ENCODE data around the gene CEP126. TPM values are rescaled to one million over a fixed set of nuclear protein-coding genes. Genes with fewer than 3 reads are reported as not detected.

Gene CEP126
- total and polyA plus RNA-seq, 4 donors, result 1.7 to 12.5 (median 7.5) TPM

DNA sequence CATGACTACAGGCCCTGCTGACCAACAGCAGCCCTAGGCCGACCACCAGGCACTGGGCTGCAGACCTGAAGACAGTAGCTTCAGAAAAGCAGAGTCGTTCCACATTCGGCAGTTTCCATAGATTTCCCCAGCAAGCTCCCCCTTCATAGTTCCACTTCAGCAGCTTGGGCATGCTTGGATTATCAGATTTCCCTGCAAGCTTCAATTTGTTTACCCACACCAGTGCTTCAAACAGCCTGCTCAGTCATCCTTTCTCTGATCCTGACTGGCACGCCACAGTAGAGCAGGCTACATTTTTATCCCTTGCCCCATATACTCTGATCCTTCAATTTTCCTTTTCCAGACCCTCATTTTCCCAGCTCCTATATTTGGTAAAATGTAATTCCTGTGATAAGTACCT, 81.3 kb downstream of the CEP126 start:
- DNase-seq (no peak), ATAC-seq (ENCODE audit: insufficient read depth, low FRiP score) (no peak)
- Histone ChIP-seq H3K36me3 (ENCODE audit: control insufficient read depth in 4 of 4, insufficient read depth in 4 of 4, low read length in 4 of 4) (peaks cover 0 to 5% (median 0%) of the 10 kb centered on the region in 4 donors), H3K4me1 (ENCODE audit: control insufficient read depth in 5 of 5, insufficient read depth in 5 of 5, low read length in 5 of 5) (no peaks in the 10 kb centered on the region), H3K4me3 (no peak overlapping the region), H3K9me3 (ENCODE audit: control insufficient read depth in 4 of 4, insufficient read depth in 3 of 4, low read length in 3 of 4) (no peaks in the 10 kb centered on the region), H3K27me3 (ENCODE audit: control insufficient read depth in 3 of 3, insufficient read depth in 3 of 3, low read length in 2 of 3) (no peaks in the 10 kb centered on the region), H3K9ac (ENCODE audit: insufficient read depth in 1 of 2, low read length in 2 of 2) (no peak overlapping the region), H3K27ac (ENCODE audit: low read depth in 1 of 2, low read length in 1 of 2) (no peak overlapping the region)
- TF ChIP-seq, protein P1, sequence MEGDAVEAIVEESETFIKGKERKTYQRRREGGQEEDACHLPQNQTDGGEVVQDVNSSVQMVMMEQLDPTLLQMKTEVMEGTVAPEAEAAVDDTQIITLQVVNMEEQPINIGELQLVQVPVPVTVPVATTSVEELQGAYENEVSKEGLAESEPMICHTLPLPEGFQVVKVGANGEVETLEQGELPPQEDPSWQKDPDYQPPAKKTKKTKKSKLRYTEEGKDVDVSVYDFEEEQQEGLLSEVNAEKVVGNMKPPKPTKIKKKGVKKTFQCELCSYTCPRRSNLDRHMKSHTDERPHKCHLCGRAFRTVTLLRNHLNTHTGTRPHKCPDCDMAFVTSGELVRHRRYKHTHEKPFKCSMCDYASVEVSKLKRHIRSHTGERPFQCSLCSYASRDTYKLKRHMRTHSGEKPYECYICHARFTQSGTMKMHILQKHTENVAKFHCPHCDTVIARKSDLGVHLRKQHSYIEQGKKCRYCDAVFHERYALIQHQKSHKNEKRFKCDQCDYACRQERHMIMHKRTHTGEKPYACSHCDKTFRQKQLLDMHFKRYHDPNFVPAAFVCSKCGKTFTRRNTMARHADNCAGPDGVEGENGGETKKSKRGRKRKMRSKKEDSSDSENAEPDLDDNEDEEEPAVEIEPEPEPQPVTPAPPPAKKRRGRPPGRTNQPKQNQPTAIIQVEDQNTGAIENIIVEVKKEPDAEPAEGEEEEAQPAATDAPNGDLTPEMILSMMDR (IDR thresholded peaks at IDR 0.05; ENCODE audit: control extremely low read depth, extremely low read depth), result no peak
- WGBS, 2 donors, result 91 to 93% methylated on average over 4 of the region's 4 CpGs

DNA sequence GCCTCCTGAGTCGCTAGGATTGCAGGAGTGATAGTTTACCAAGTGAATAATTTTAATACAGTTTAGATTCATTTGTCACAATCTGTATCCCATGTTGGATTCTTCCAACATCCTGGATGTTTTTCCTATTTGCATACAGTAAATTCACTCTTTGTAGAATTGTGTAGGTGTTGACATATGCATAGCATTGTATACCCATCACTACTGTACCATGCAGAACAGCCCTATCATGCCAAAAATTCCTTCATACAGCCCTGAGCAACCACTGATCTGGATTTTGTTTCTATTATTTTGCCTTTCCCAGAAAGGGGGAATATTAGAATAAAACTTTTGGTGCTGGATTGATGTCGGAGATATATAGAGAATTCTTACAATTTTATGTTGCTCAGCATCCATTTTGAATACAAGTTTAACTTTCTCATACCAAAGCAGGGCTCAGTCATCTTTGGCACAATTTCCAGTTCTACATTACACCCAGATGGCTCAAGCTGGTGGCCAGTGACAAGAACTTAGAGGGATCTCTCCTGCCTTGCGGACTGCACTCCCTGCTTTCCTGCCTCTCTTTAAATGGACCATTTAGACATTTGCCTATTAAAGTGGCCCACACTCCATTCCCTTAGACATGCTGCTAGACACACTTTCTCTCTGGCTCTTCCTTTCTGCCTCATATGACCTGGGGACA, 87.0 kb downstream of the CEP126 start:
- DNase-seq (no peak), ATAC-seq (ENCODE audit: insufficient read depth, low FRiP score) (no peak)
- Histone ChIP-seq H3K9ac (ENCODE audit: insufficient read depth in 1 of 2, low read length in 2 of 2) (no peak overlapping the region), H3K27me3 (ENCODE audit: control insufficient read depth in 3 of 3, insufficient read depth in 3 of 3, low read length in 2 of 3) (no peaks in the 10 kb centered on the region), H3K4me1 (ENCODE audit: control insufficient read depth in 5 of 5, insufficient read depth in 5 of 5, low read length in 5 of 5) (peaks cover 0 to 6% (median 0%) of the 10 kb centered on the region in 5 donors), H3K36me3 (ENCODE audit: control insufficient read depth in 4 of 4, insufficient read depth in 4 of 4, low read length in 4 of 4) (peaks cover 0 to 5% (median 0%) of the 10 kb centered on the region in 4 donors), H3K9me3 (ENCODE audit: control insufficient read depth in 4 of 4, insufficient read depth in 3 of 4, low read length in 3 of 4) (no peaks in the 10 kb centered on the region), H3K4me3 (no peak overlapping the region), H3K27ac (ENCODE audit: low read depth in 1 of 2, low read length in 1 of 2) (no peak overlapping the region)
- TF ChIP-seq, protein P1 (IDR thresholded peaks at IDR 0.05; ENCODE audit: control extremely low read depth, extremely low read depth), result no peak
- WGBS, 2 donors, result 94% methylated on average over 3 of the region's 3 CpGs

DNA sequence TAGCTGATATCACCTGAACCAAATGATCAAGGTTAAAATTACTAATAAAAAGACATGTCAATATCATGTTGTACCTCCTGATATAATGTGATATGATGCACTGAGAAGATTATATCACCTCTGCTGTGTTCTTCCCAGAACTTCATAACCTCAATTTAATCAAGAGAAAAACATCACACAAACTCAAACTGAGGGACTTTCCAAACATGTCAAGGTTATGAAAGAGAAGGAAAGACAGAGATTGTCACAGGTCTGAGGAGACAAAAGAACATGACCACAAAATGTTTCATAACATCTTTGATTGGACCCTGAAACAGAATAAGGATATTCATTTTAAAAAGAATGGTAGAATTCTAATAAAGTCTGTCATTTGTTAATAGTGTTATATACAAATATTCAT, 89.4 kb downstream of the CEP126 start:
- H3K9me3 ChIP-seq (ENCODE audit: control insufficient read depth in 4 of 4, insufficient read depth in 3 of 4, low read length in 3 of 4), result no peaks in the 10 kb centered on the region
- no peak for DNase-seq
- peaks cover 0 to 16% (median 4%) of the 10 kb centered on the region in 5 donors for H3K4me1 ChIP-seq (ENCODE audit: control insufficient read depth in 5 of 5, insufficient read depth in 5 of 5, low read length in 5 of 5)
- H3K27me3 ChIP-seq (ENCODE audit: control insufficient read depth in 3 of 3, insufficient read depth in 3 of 3, low read length in 2 of 3), result no peaks in the 10 kb centered on the region
- no peak overlapping the region for H3K4me3 ChIP-seq
- TF ChIP-seq, protein P1 (IDR thresholded peaks at IDR 0.05; ENCODE audit: control extremely low read depth, extremely low read depth), result no peak
- no peak overlapping the region for H3K9ac ChIP-seq (ENCODE audit: insufficient read depth in 1 of 2, low read length in 2 of 2)
- no peak for ATAC-seq (ENCODE audit: insufficient read depth, low FRiP score)
- H3K27ac ChIP-seq (ENCODE audit: low read depth in 1 of 2, low read length in 1 of 2), result no peak overlapping the region
- H3K36me3 ChIP-seq (ENCODE audit: control insufficient read depth in 4 of 4, insufficient read depth in 4 of 4, low read length in 4 of 4), result no peaks in the 10 kb centered on the region

DNA sequence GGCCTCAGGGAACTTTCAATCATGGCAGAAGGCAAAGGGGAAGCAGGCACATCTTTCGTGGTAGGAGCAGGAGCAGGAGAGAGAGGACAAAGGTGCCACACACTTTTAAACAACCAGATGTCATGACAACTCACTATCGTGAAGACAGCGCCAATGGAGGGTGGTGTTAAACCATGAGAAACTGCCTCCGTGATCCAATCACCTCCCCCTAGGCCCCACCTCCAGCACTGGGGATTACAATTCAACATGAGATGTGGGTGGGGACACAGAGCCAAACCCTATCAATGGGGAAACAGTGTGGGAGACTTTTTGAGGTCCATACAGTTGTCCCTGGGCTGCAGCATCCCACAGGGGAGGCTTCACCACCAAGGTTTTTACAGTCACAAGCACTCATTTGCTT, 90.5 kb downstream of the CEP126 start:
- Histone ChIP-seq H3K27ac (ENCODE audit: low read depth in 1 of 2, low read length in 1 of 2) (no peak overlapping the region), H3K36me3 (ENCODE audit: control insufficient read depth in 4 of 4, insufficient read depth in 4 of 4, low read length in 4 of 4) (no peaks in the 10 kb centered on the region), H3K27me3 (ENCODE audit: control insufficient read depth in 3 of 3, insufficient read depth in 3 of 3, low read length in 2 of 3) (no peaks in the 10 kb centered on the region), H3K9me3 (ENCODE audit: control insufficient read depth in 4 of 4, insufficient read depth in 3 of 4, low read length in 3 of 4) (no peaks in the 10 kb centered on the region), H3K9ac (ENCODE audit: insufficient read depth in 1 of 2, low read length in 2 of 2) (no peak overlapping the region), H3K4me3 (no peak overlapping the region), H3K4me1 (ENCODE audit: control insufficient read depth in 5 of 5, insufficient read depth in 5 of 5, low read length in 5 of 5) (peaks cover 0 to 16% (median 4%) of the 10 kb centered on the region in 5 donors)
- TF ChIP-seq, protein P1 (IDR thresholded peaks at IDR 0.05; ENCODE audit: control extremely low read depth, extremely low read depth), result no peak
- no peak for ATAC-seq (ENCODE audit: insufficient read depth, low FRiP score)
- no peak for DNase-seq
- 85 to 89% methylated on average over 4 of the region's 4 CpGs for WGBS, 2 donors

Data from lung (tissue), 12 donors.